Measurements from ENCODE around the gene TYSND1. TPM values are rescaled to one million over a fixed set of nuclear protein-coding genes. Genes with fewer than 3 reads are reported as not detected.

TYSND1 gene
- total and polyA plus RNA-seq, 5 donors = 3.9 to 6.4 (median 4.7) TPM

- intact Hi-C loops (cut with DNase I) = no loop called here
Observed at GRCh38 chr10:70090951-70091350, 55.5 kb downstream of the TYSND1 start.

GRCh38 chr10:70090013-70090412 lies 56.5 kb downstream of the TYSND1 start:
- Histone ChIP-seq H3K27ac (ENCODE audit: low read length) (no peak overlapping the region), H3K27me3 (ENCODE audit: control insufficient read depth, insufficient read depth) (no peaks in the 10 kb centered on the region), H3K9me3 (ENCODE audit: control insufficient read depth, low read length) (no peaks in the 10 kb centered on the region), H3K4me1 (ENCODE audit: control insufficient read depth, insufficient read depth, low read length) (no peaks in the 10 kb centered on the region), H3K4me3 (ENCODE audit: low read length) (no peak overlapping the region)
- ATAC-seq (no peak), DNase-seq (no peak)
- 96% methylated on average over 8 of the region's 8 CpGs for WGBS
- intact Hi-C loops (cut with DNase I) = no loop called here

More at GRCh38 chr10:70090951-70091350, 55.5 kb downstream of the TYSND1 start:
- ATAC-seq (no peak), DNase-seq (no peak)
- WGBS = 95% methylated on average over 5 of the region's 5 CpGs
- no peaks in the 10 kb centered on the region for H3K9me3 ChIP-seq (ENCODE audit: control insufficient read depth, low read length)
- H3K27ac ChIP-seq (ENCODE audit: low read length) = no peak overlapping the region
- H3K4me1 ChIP-seq (ENCODE audit: control insufficient read depth, insufficient read depth, low read length) = no peaks in the 10 kb centered on the region
- no peak overlapping the region for H3K4me3 ChIP-seq (ENCODE audit: low read length)
- no peaks in the 10 kb centered on the region for H3K27me3 ChIP-seq (ENCODE audit: control insufficient read depth, insufficient read depth)

GRCh38 chr10:70088308-70088698 lies 58.2 kb downstream of the TYSND1 start:
- no peaks in the 10 kb centered on the region for H3K9me3 ChIP-seq (ENCODE audit: control insufficient read depth, low read length)
- intact Hi-C loops (cut with DNase I) = no loop called here
- H3K27me3 ChIP-seq (ENCODE audit: control insufficient read depth, insufficient read depth) = no peaks in the 10 kb centered on the region
- no peaks in the 10 kb centered on the region for H3K4me1 ChIP-seq (ENCODE audit: control insufficient read depth, insufficient read depth, low read length)
- H3K27ac ChIP-seq (ENCODE audit: low read length) = no peak overlapping the region
- ATAC-seq (no peak), DNase-seq (no peak)
- 77% methylated on average over 3 of the region's 3 CpGs for WGBS
- H3K4me3 ChIP-seq (ENCODE audit: low read length) = no peak overlapping the region

Other genes starting within 250 kb of the TYSND1 start
- gene MACROH2A2, start 93.9 kb downstream of the TYSND1 start, total RNA-seq = 10 to 100 TPM; 13.6 to 14.7 (median 14.2) TPM
- gene MACROH2A2, start 93.9 kb downstream of the TYSND1 start, polyA plus RNA-seq = 11.5 TPM
- 10 to 100 TPM in 2 of 4 donors, 1 to 10 TPM in 2; 8.5 to 14.0 (median 9.7) TPM for gene AIFM2, start 13.9 kb downstream of the TYSND1 start, total RNA-seq
- 11.4 TPM for gene AIFM2, start 13.9 kb downstream of the TYSND1 start, polyA plus RNA-seq
- 100 to 1,000 TPM in 2 of 4 donors, 10 to 100 TPM in 2; 89.2 to 147 (median 98.9) TPM for gene SAR1A, start 23.8 kb upstream of the TYSND1 start, total RNA-seq
- gene SAR1A, start 23.8 kb upstream of the TYSND1 start, polyA plus RNA-seq = 39.8 TPM
- 10 to 100 TPM; 40.7 to 75.1 (median 68.6) TPM for gene PPA1, start 86.7 kb upstream of the TYSND1 start, total RNA-seq
- gene PPA1, start 86.7 kb upstream of the TYSND1 start, polyA plus RNA-seq = 99.2 TPM
- gene NPFFR1, start 137.3 kb upstream of the TYSND1 start, total RNA-seq = under 1 TPM in 1 of 4 donors, not detected in 3; 0.03 TPM
- 0.02 TPM for gene NPFFR1, start 137.3 kb upstream of the TYSND1 start, polyA plus RNA-seq
- gene LRRC20, start 235.9 kb upstream of the TYSND1 start, total RNA-seq = 10 to 100 TPM; 17.7 to 46.4 (median 37.0) TPM
- 33.4 TPM for gene LRRC20, start 235.9 kb upstream of the TYSND1 start, polyA plus RNA-seq

Data from right cardiac atrium (tissue), 5 donors.